Heart right ventricle (tissue), 16 donors: Measurements from ENCODE around the gene SUSD3. TPM values are rescaled to one million over a fixed set of nuclear protein-coding genes. Genes with fewer than 3 reads are reported as not detected.

Source experiments
- ATAC-seq, 8 donors: fragments of 200-7000 bp; cut with Tn5 transposase; one replicate each; pipeline ENCODE4 v1.9.1; 2020; ENCODE audit warnings: mild to moderate bottlenecking in 8 of 8, moderate library complexity in 8 of 8, moderate number of reproducible peaks in 1 of 8
- DNase-seq, 2 donors: peaks; one replicate each; pipeline ENCODE4 v3.0.0-alpha.2; 2020
- H3K27ac ChIP-seq, 10 donors: fragments of 200-600 bp; sonication (generic) in 2 of 10; one replicate each; pipeline versions ENCODE4 v1.5.0 to v1.8.0; 2020 to 2022; ENCODE audit warnings: mild to moderate bottlenecking in 3 of 10
- H3K27me3 ChIP-seq, 7 donors: fragments of 200-600 bp; one replicate each; pipeline ENCODE4 v1.8.0; 2021 to 2022; ENCODE audit warnings: mild to moderate bottlenecking in 2 of 7
- H3K36me3 ChIP-seq, 9 donors: fragments of 200-600 bp; sonication (generic) in 1 of 9; one replicate each; pipeline versions ENCODE4 v1.5.0 to v1.8.0; 2020 to 2022; ENCODE audit warnings: mild to moderate bottlenecking in 2 of 9
- H3K4me1 ChIP-seq, 9 donors: fragments of 200-600 bp; sonication (generic) in 1 of 9; one replicate each; pipeline versions ENCODE4 v1.5.0 to v1.8.0; 2020 to 2022; ENCODE audit warnings: mild to moderate bottlenecking in 4 of 9
- H3K4me3 ChIP-seq, 10 donors: fragments of 200-600 bp; sonication (generic) in 2 of 10; one replicate each; pipeline versions ENCODE4 v1.5.0 to v1.8.0; 2020 to 2022; ENCODE audit warnings: mild to moderate bottlenecking in 7 of 10, moderate library complexity in 2 of 10
- H3K9me3 ChIP-seq, 11 donors: fragments of 200-600 bp in 10 of 11; sonication (generic) in 2 of 11; one replicate each; pipeline versions ENCODE4 v1.5.0 to v1.8.0; 2013 to 2022; ENCODE audit warnings: mild to moderate bottlenecking in 2 of 11, control low read depth in 1 of 11, moderate library complexity in 1 of 11
- CTCF ChIP-seq, 9 donors: fragments of 200-600 bp; sonication (generic) in 2 of 9; IDR thresholded peaks; one replicate each; pipeline versions ENCODE4 v1.5.0 to v1.8.0; 2021 to 2022; ENCODE audit warnings: antibody characterized with exemption in 9 of 9, mild to moderate bottlenecking in 5 of 9, moderate library complexity in 1 of 9
- WGBS, 2 donors: extraction: QIAGEN DNeasy Blood & Tissue Kit; methylation state at CpG; one replicate each; pipeline ENCODE4 v1.1.7; 2013; ENCODE audit warnings: inconsistent platforms in 1 of 2; 5-methylcytosine and 5-hydroxymethylcytosine counted together
- intact Hi-C, 10 donors: fragments of 100-400 bp; cut with DNase I; formaldehyde crosslinking; loops; one replicate each; pipeline versions ENCODE4 v1.11.1 to v1.14.2; 2022
- polyA plus RNA-seq, 2 donors: library from polyadenylated mRNA; stranded (reverse); fragments of 200-250 nt; gene quantifications; one replicate each; pipeline ENCODE4 v1.2.3, GENCODE V29; 2013
- total RNA-seq, 10 donors: library from RNA; stranded (reverse); fragmentation: NEBNext Ultra II Directional in 3 of 10; extraction: Animal tissue kit (Norgen Biotek cat#: 25700) in 3 of 10; gene quantifications; one replicate each; pipeline versions ENCODE4 v1.2.1 to v1.2.4, GENCODE V29; 2021 to 2023
- donor health status: Arrhythmogenic right ventricular cardiomyopathy.
- donor health status: ischemic (EF 13 %, LVEDD 7.1; RV severe dilation, severe dysfunction).
- donor health status: healthy with polysubstance abuse.
- donor health status: DM: no; HTN: yes; CAD: no.
- donor health status: DM: no; HTN: no; CAD: no.
- donor health status: ischemic (EF 25% LVEDD 6.9; RV normal size, moderate dysfunction).
- donor health status: ischemic (EF 25% LVEDD 5.7; RV mildly dilated, moderate dysfunction).
- donor health status: healthy.
- donor health status: DM: yes; HTN: yes; CAD: no.
- donor health status: Ischemic cardiomyopathy.
- donor health status: ischemic (EF 35%, LVEDD 5.7; RV mildly dilated, moderate dysfunction).
- donor health status: nonischemic (EF 11% LVEDD 7.7; RV severe dilation, severe dysfunction).
- donor health status: DM: yes; HTN: yes; CAD: no.
- donor health status: PGD.
- donor health status: ischemic (EF 29% LVEDD 5.4; RV normal size, mild dysfunction).
- donor health status: nonischemic (EF 23%, LVEDD 6.1; RV moderate dilation, normal function).

Gene SUSD3
- total and polyA plus RNA-seq, 12 donors: 0.40 to 2.1 (median 0.79) TPM; not detected in 1

- Histone ChIP-seq H3K36me3 (no peaks in the 10 kb centered on the region), H3K4me3 (no peak overlapping the region), H3K4me1 (peaks cover 0 to 65% (median 6%) of the 10 kb centered on the region in 9 donors), H3K27ac (peak overlapping the region in 1 of 10 donors; percentile 45), H3K27me3 (peaks cover 0 to 7% (median 0%) of the 10 kb centered on the region in 7 donors), H3K9me3 (peaks cover 0 to 3% (median 0%) of the 10 kb centered on the region in 11 donors)
- DNase-seq: no peak
- TF ChIP-seq CTCF (IDR thresholded peaks at IDR 0.05): no peak
- peak in 7 of 8 donors; percentile 32 to 59 (median 37) for ATAC-seq
- WGBS, 2 donors: 73 to 77% methylated on average over 12 of the region's 12 CpGs
- intact Hi-C loops: loop anchor here in 1 of 10 donors (10.0 kb wide), 1 partner anchor 60 kb away; no protein-coding TSS in a partner anchor
Measured at GRCh38 chr9:93064392-93065134, 6.1 kb downstream of the SUSD3 start.

DNA sequence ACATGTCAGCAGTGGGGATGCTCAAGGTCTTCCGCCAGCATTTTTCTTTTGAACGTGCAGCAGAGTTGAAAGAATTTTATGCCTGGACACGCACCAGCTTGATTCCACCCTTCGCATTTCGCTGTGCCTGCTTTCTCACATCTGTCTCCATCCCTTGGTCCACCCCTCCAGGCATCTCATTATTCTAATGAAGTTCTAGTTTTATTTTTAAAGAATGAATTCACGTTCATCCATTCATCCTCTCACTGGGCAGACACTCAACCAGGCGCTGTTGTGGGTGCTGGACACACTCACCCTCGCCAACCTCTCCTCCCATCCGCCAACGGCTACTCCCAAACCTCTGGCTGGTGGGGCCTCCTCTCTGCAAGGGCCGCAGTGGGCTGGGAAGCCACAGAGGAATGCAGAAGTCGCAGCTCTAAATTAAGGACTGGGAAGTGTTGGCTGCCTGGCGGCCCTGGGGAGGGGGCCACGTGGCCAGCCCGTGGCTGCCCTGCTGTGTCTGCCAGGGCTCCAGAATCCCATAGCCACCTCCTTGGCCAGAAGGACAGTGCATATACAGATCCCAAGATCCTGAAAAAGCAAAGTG, 6.7 kb downstream of the SUSD3 start:
- Histone ChIP-seq H3K4me3 (no peak overlapping the region), H3K4me1 (peaks cover 0 to 59% (median 0%) of the 10 kb centered on the region in 9 donors), H3K27me3 (peaks cover 0 to 3% (median 0%) of the 10 kb centered on the region in 7 donors), H3K36me3 (no peaks in the 10 kb centered on the region), H3K9me3 (peaks cover 0 to 3% (median 0%) of the 10 kb centered on the region in 11 donors), H3K27ac (peak overlapping the region in 1 of 10 donors; percentile 45)
- no peak for DNase-seq
- peak in 4 of 8 donors; percentile 23 to 57 (median 40) for ATAC-seq
- TF ChIP-seq CTCF (IDR thresholded peaks at IDR 0.05): no peak
- intact Hi-C loops: loop anchor here in 1 of 10 donors (10.0 kb wide), 1 partner anchor 60 kb away; no protein-coding TSS in a partner anchor
- WGBS, 2 donors: 74 to 75% methylated on average over 15 of the region's 15 CpGs

DNA sequence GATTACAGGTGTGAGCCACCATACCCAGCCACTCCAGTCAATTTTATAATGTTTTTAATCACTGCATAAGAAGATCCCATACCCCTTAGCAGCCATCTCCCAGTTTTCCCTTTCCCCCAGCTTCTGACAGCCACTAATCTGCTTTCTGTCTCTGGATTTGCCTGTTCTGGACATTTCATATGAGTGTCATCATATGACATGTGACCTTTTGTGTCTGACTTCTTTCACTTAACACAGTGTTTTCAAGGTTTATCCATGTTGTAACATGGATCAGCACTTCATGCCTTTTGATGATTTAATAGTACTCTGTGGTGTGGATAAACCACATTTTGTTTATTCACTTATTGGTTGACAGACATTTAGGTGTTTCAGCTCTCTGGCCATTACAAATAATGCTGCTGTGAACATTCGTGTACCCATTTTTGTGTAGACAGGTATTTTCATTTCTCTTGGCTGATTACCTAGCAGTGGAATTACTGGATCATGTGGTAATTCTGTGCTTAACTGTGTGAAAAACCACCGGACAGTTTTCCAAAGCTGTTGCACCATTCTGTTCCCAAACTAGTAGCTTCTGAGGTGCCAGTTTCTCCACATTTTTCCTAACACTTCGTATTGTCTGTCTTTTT, 8.6 kb downstream of the SUSD3 start:
- H3K9me3 ChIP-seq: peaks cover 0 to 3% (median 0%) of the 10 kb centered on the region in 11 donors
- H3K4me1 ChIP-seq: peaks cover 0 to 41% (median 2%) of the 10 kb centered on the region in 9 donors
- DNase-seq (no peak), ATAC-seq (no peak)
- 88 to 93% methylated on average over 3 of the region's 3 CpGs for WGBS, 2 donors
- H3K36me3 ChIP-seq: no peaks in the 10 kb centered on the region
- H3K27me3 ChIP-seq: no peaks in the 10 kb centered on the region
- no peak overlapping the region for H3K4me3 ChIP-seq
- no peak overlapping the region for H3K27ac ChIP-seq
- intact Hi-C loops: loop anchor here in 1 of 10 donors (10.0 kb wide), 1 partner anchor 62 kb away; no protein-coding TSS in a partner anchor
- TF ChIP-seq CTCF (IDR thresholded peaks at IDR 0.05): no peak

GRCh38 chr9:93068956-93069355, 10.5 kb downstream of the SUSD3 start:
- Histone ChIP-seq H3K9me3 (peaks cover 0 to 3% (median 0%) of the 10 kb centered on the region in 11 donors), H3K36me3 (no peaks in the 10 kb centered on the region), H3K27me3 (no peaks in the 10 kb centered on the region), H3K4me3 (no peak overlapping the region), H3K27ac (no peak overlapping the region), H3K4me1 (peaks cover 0 to 26% (median 7%) of the 10 kb centered on the region in 9 donors)
- no peak for DNase-seq
- 85 to 89% methylated on average over 4 of the region's 4 CpGs for WGBS, 2 donors
- TF ChIP-seq CTCF (IDR thresholded peaks at IDR 0.05): no peak
- ATAC-seq: no peak
- intact Hi-C loops: loop anchor here in 1 of 10 donors (10.0 kb wide), 1 partner anchor 64 kb away; no protein-coding TSS in a partner anchor
